ENCODE results near the gene ECSIT. TPM values are rescaled to one million over a fixed set of nuclear protein-coding genes. Genes with fewer than 3 reads are reported as not detected.

Gene ECSIT
- total and polyA plus RNA-seq, 2 experiments from 2014 or later: 36.6 to 66.5 TPM

- Histone ChIP-seq H4K20me1 (replicated peaks; ENCODE audit: insufficient read depth) (no peaks in the 10 kb centered on the region), H3K27ac (ENCODE audit: low read depth) (no peak overlapping the region), H3K4me1 (ENCODE audit: insufficient read depth) (peaks cover 13% of the 10 kb centered on the region; the same call in 1 of the 2 replicates), H3K9me2 (ENCODE audit: insufficient read depth) (no peaks in the 10 kb centered on the region), H3F3A (replicated peaks; ENCODE audit: low read depth) (peaks cover 9% of the 10 kb centered on the region; the same call in 1 of the 2 replicates), H3K4me3 (no peak overlapping the region), H3K36me3 (ENCODE audit: insufficient read depth) (no peaks in the 10 kb centered on the region), H3K27me3 (ENCODE audit: insufficient read depth) (peaks cover 5% of the 10 kb centered on the region; the same call in 1 of the 2 replicates), H2AFZ (no peak overlapping the region), H3K79me2 (replicated peaks; ENCODE audit: insufficient read depth) (no peaks in the 10 kb centered on the region), H3K4me2 (no peak overlapping the region)
- ATAC-seq (no peak), DNase-seq (ENCODE audit: low spot score) (no peak)
- peak overlapping the region; percentile 68; the same call in 1 of the 2 replicates for H3K27ac Mint-ChIP-seq
- no peaks in the 10 kb centered on the region for H3K9me3 Mint-ChIP-seq
- H3K4me1 Mint-ChIP-seq: peaks cover 17% of the 10 kb centered on the region
- no peak for TF ChIP-seq POLR2AphosphoS5 (IDR thresholded peaks at IDR 0.05; ENCODE audit: low read depth)
- no peak for TF ChIP-seq CTCF (conservative IDR thresholded peaks at IDR 0.05; ENCODE audit: low read depth in 2 of 2)
- no peak for TF ChIP-seq NANOG (IDR thresholded peaks at IDR 0.05; ENCODE audit: borderline replicate concordance)
- TF ChIP-seq EZH2phosphoT487 (IDR thresholded peaks at IDR 0.05; ENCODE audit: unreplicated experiment): no peak
- TF ChIP-seq REST (IDR thresholded peaks at IDR 0.05; ENCODE audit: unreplicated experiment): no peak
- no peak for TF ChIP-seq EZH2 (IDR thresholded peaks at IDR 0.05; ENCODE audit: low read depth, unreplicated experiment)
- TF ChIP-seq ZNF331 (CRISPR knock-in tag; IDR thresholded peaks at IDR 0.05; ENCODE audit: low read depth): no peak
- peak overlapping the region; percentile 16; the same call in 1 of the 3 replicates for H3K4me3 Mint-ChIP-seq
- peaks cover 3% of the 10 kb centered on the region; the same call in 1 of the 3 replicates for H3K36me3 Mint-ChIP-seq (ENCODE audit: low read depth)
- peaks cover 28% of the 10 kb centered on the region for H3K27me3 Mint-ChIP-seq (ENCODE audit: insufficient read depth, low read depth, poor library complexity)
These were observed 5.6 kb upstream of the ECSIT start for GRCh38 chr19:11534538-11534937.

- H3K4me3 Mint-ChIP-seq: peak overlapping the region; percentile 13; the same call in 1 of the 3 replicates
- TF ChIP-seq ZNF114 (CRISPR knock-in tag; IDR thresholded peaks at IDR 0.05) (no peak), CTCF (conservative IDR thresholded peaks at IDR 0.05; ENCODE audit: low read depth in 2 of 2) (peak; percentile 31 to 66; a peak in 2 of 4 replicates), CREB1 (CRISPR knock-in tag; IDR thresholded peaks at IDR 0.05; ENCODE audit: low read depth) (peak; percentile 30; the same call in 1 of the 2 replicates), ETS1 (IDR thresholded peaks at IDR 0.05) (no peak)
- H3K36me3 ChIP-seq (ENCODE audit: insufficient read depth): no peaks in the 10 kb centered on the region
- H3K4me3 ChIP-seq: no peak overlapping the region
- no peaks in the 10 kb centered on the region; the same call in 1 of the 2 replicates for H3F3A ChIP-seq (replicated peaks; ENCODE audit: low read depth)
- no peaks in the 10 kb centered on the region for H3K9me2 ChIP-seq (ENCODE audit: insufficient read depth)
- no peak overlapping the region for H2AFZ ChIP-seq
- no peak overlapping the region for H3K27ac ChIP-seq (ENCODE audit: low read depth)
- peaks cover 19% of the 10 kb centered on the region for H3K27me3 Mint-ChIP-seq (ENCODE audit: insufficient read depth, low read depth, poor library complexity)
- peaks cover 9% of the 10 kb centered on the region for H3K4me1 Mint-ChIP-seq
- ATAC-seq (peak; percentile 71), DNase-seq (ENCODE audit: low spot score) (peak; percentile 96)
- peaks cover 8% of the 10 kb centered on the region; the same call in 1 of the 2 replicates for H3K4me1 ChIP-seq (ENCODE audit: insufficient read depth)
- H3K79me2 ChIP-seq (replicated peaks; ENCODE audit: insufficient read depth): peaks cover 11% of the 10 kb centered on the region
- peaks cover 5% of the 10 kb centered on the region; the same call in 1 of the 2 replicates for H3K27me3 ChIP-seq (ENCODE audit: insufficient read depth)
- no peaks in the 10 kb centered on the region for H3K9me3 Mint-ChIP-seq
- no peak overlapping the region for H3K4me2 ChIP-seq
- H3K36me3 Mint-ChIP-seq (ENCODE audit: low read depth): peaks cover 7% of the 10 kb centered on the region
- peaks cover 5% of the 10 kb centered on the region; the same call in 1 of the 2 replicates for H4K20me1 ChIP-seq (replicated peaks; ENCODE audit: insufficient read depth)
- H3K27ac Mint-ChIP-seq: no peak overlapping the region
These were observed 1.5 kb upstream of the ECSIT start for GRCh38 chr19:11530432-11530831.

All from GM23338 (cell line).